SK-N-SH treated with all-trans-retinoic acid at 6 μM for 48 hours (cell line): Measurements from ENCODE around the gene TEFM.

Experiments used
- ATAC-seq: fragments of 200-7000 bp; cut with Tn5 transposase; 3 replicates; pipeline ENCODE4 v1.9.1; 2020; ENCODE audit warnings: mild to moderate bottlenecking, moderate library complexity
- ARNTL ChIP-seq: fragments of 450-650 bp; formaldehyde crosslinking; IDR thresholded peaks from 2 replicates; pipeline ENCODE4 v1.5.0; 2020; ENCODE audit warnings: low read depth, mild to moderate bottlenecking, moderate library complexity, borderline replicate concordance
- BACH2 ChIP-seq: fragments of 250-450 bp; sonication (Bioruptor Pico); IDR thresholded peaks from 2 replicates; pipeline ENCODE4 v1.9.0; 2021; ENCODE audit warnings: mild to moderate bottlenecking, borderline replicate concordance
- ESRRG ChIP-seq: fragments of 250-450 bp; sonication (Bioruptor Pico); IDR thresholded peaks from 2 replicates; pipeline ENCODE4 v1.6.1; 2021; ENCODE audit warnings: mild to moderate bottlenecking
- GLIS3 ChIP-seq: fragments of 250-450 bp; sonication (Bioruptor Pico); IDR thresholded peaks from 2 replicates; pipeline ENCODE4 v1.5.0; 2020; ENCODE audit warnings: mild to moderate bottlenecking, moderate library complexity
- ISL1 ChIP-seq: fragments of 250-450 bp; sonication (Bioruptor Pico); IDR thresholded peaks from 2 replicates; pipeline ENCODE4 v2.1.2; 2022; ENCODE audit warnings: mild to moderate bottlenecking, moderate library complexity
- OSR1 ChIP-seq: fragments of 250-450 bp; sonication (Bioruptor Pico); IDR thresholded peaks from 2 replicates; pipeline ENCODE4 v1.8.0; 2022; ENCODE audit warnings: moderate library complexity, mild to moderate bottlenecking, inconsistent platforms
- PPARA ChIP-seq: fragments of 250-450 bp; sonication (Bioruptor Pico); IDR thresholded peaks from 2 replicates; pipeline ENCODE4 v1.5.0; 2020; ENCODE audit warnings: mild to moderate bottlenecking, borderline replicate concordance
- RARB ChIP-seq: fragments of 250-450 bp; sonication (Bioruptor Pico); IDR thresholded peaks from 2 replicates; pipeline ENCODE4 v1.8.0; 2021; ENCODE audit warnings: mild to moderate bottlenecking, moderate library complexity
- SNAI2 ChIP-seq: fragments of 250-450 bp; sonication (Bioruptor Pico); IDR thresholded peaks from 2 replicates; pipeline ENCODE4 v1.5.0; 2020; ENCODE audit warnings: mild to moderate bottlenecking, moderate library complexity
- TCF4 ChIP-seq: fragments of 250-450 bp; sonication (Bioruptor Pico); IDR thresholded peaks from 2 replicates; pipeline ENCODE4 v1.8.0; 2021; ENCODE audit warnings: mild to moderate bottlenecking, moderate library complexity, borderline replicate concordance
- TOX ChIP-seq: fragments of 250-450 bp; sonication (Bioruptor Pico); IDR thresholded peaks from 2 replicates; pipeline ENCODE4 v1.8.0; 2021; ENCODE audit warnings: mild to moderate bottlenecking, moderate library complexity, borderline replicate concordance
- ZC3H10 ChIP-seq: fragments of 250-450 bp; sonication (Bioruptor Pico); IDR thresholded peaks from 2 replicates; pipeline ENCODE4 v1.5.1; 2021; ENCODE audit warnings: mild to moderate bottlenecking, moderate library complexity
- ZFP3 ChIP-seq: fragments of 250-450 bp; sonication (Bioruptor Pico); IDR thresholded peaks from 2 replicates; pipeline ENCODE4 v1.5.0; 2020; ENCODE audit warnings: mild to moderate bottlenecking, moderate library complexity
- ZFP30 ChIP-seq: fragments of 450-650 bp; formaldehyde crosslinking; IDR thresholded peaks from 2 replicates; pipeline ENCODE4 v1.5.0; 2022; ENCODE audit warnings: mild to moderate bottlenecking, moderate library complexity
- ZNF565 ChIP-seq: fragments of 450-650 bp; formaldehyde crosslinking; conservative IDR thresholded peaks from 2 replicates; pipeline ENCODE4 v1.5.0; 2020; ENCODE audit warnings: low read depth, mild to moderate bottlenecking, moderate library complexity
- ZNF70 ChIP-seq: fragments of 450-650 bp; formaldehyde crosslinking; IDR thresholded peaks from 2 replicates; pipeline ENCODE4 v1.5.0; 2020; ENCODE audit warnings: mild to moderate bottlenecking, moderate library complexity
- ZNF8 ChIP-seq: fragments of 450-650 bp; formaldehyde crosslinking; IDR thresholded peaks from 2 replicates; pipeline ENCODE4 v1.5.0; 2020; ENCODE audit warnings: mild to moderate bottlenecking, moderate library complexity
- TF ChIP-seq, protein P1 (sequence below): fragments of 250-450 bp; sonication (Bioruptor Pico); IDR thresholded peaks from 2 replicates; pipeline ENCODE4 v1.8.0; 2021; ENCODE audit warnings: low read depth, mild to moderate bottlenecking, moderate library complexity, borderline replicate concordance
- TF ChIP-seq, protein P2 (sequence below): fragments of 250-450 bp; sonication (Bioruptor Pico); IDR thresholded peaks from 2 replicates; pipeline ENCODE4 v1.5.1; 2021; ENCODE audit warnings: mild to moderate bottlenecking, moderate library complexity
- TF ChIP-seq, protein P3 (sequence below): fragments of 250-450 bp; sonication (Bioruptor Pico); IDR thresholded peaks from 2 replicates; pipeline ENCODE4 v1.8.0; 2020; ENCODE audit warnings: mild to moderate bottlenecking, moderate library complexity, borderline replicate concordance
- TF ChIP-seq, protein P4 (sequence below): fragments of 250-450 bp; sonication (Bioruptor Pico); IDR thresholded peaks from 2 replicates; pipeline ENCODE4 v1.5.0; 2020; ENCODE audit warnings: mild to moderate bottlenecking, moderate library complexity

Gene TEFM

DNA sequence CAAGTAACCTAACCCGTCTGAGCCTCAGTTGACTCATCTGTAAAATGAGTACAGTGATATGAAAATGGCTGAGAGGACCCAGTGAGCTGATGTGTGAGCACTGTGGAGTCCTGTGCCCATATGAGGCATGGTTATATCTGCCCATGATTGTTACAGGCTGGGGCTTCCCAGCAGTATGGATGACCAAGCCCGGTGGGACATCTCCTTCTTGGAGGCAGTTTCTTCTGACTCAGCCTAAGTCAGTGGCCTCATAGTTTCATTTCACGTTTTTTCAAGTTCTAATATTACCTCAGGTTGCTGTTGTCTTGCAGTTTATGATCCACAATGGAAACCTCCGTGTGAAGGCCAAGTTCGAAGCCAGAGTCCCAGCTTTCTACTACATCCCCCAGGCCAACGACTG, 20.5 kb upstream of the TEFM start:
- no peak for TF ChIP-seq BACH2
- TF ChIP-seq RARB = no peak
- TF ChIP-seq, protein P1, sequence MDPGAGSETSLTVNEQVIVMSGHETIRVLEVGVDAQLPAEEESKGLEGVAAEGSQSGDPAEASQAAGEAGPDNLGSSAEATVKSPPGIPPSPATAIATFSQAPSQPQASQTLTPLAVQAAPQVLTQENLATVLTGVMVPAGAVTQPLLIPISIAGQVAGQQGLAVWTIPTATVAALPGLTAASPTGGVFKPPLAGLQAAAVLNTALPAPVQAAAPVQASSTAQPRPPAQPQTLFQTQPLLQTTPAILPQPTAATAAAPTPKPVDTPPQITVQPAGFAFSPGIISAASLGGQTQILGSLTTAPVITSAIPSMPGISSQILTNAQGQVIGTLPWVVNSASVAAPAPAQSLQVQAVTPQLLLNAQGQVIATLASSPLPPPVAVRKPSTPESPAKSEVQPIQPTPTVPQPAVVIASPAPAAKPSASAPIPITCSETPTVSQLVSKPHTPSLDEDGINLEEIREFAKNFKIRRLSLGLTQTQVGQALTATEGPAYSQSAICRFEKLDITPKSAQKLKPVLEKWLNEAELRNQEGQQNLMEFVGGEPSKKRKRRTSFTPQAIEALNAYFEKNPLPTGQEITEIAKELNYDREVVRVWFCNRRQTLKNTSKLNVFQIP (CRISPR knock-in tag) = no peak
- no peak for TF ChIP-seq ARNTL (CRISPR knock-in tag)
- no peak for TF ChIP-seq ZNF8 (CRISPR knock-in tag)
- no peak for TF ChIP-seq TOX (CRISPR knock-in tag)
- TF ChIP-seq, protein P2, sequence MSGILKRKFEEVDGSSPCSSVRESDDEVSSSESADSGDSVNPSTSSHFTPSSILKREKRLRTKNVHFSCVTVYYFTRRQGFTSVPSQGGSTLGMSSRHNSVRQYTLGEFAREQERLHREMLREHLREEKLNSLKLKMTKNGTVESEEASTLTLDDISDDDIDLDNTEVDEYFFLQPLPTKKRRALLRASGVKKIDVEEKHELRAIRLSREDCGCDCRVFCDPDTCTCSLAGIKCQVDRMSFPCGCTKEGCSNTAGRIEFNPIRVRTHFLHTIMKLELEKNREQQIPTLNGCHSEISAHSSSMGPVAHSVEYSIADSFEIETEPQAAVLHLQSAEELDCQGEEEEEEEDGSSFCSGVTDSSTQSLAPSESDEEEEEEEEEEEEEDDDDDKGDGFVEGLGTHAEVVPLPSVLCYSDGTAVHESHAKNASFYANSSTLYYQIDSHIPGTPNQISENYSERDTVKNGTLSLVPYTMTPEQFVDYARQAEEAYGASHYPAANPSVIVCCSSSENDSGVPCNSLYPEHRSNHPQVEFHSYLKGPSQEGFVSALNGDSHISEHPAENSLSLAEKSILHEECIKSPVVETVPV (CRISPR knock-in tag) = no peak
- no peak for TF ChIP-seq OSR1 (CRISPR knock-in tag)
- TF ChIP-seq GLIS3 (CRISPR knock-in tag) = no peak
- no peak for TF ChIP-seq ISL1 (CRISPR knock-in tag)
- no peak for TF ChIP-seq ZNF565 (CRISPR knock-in tag)
- TF ChIP-seq, protein P3, sequence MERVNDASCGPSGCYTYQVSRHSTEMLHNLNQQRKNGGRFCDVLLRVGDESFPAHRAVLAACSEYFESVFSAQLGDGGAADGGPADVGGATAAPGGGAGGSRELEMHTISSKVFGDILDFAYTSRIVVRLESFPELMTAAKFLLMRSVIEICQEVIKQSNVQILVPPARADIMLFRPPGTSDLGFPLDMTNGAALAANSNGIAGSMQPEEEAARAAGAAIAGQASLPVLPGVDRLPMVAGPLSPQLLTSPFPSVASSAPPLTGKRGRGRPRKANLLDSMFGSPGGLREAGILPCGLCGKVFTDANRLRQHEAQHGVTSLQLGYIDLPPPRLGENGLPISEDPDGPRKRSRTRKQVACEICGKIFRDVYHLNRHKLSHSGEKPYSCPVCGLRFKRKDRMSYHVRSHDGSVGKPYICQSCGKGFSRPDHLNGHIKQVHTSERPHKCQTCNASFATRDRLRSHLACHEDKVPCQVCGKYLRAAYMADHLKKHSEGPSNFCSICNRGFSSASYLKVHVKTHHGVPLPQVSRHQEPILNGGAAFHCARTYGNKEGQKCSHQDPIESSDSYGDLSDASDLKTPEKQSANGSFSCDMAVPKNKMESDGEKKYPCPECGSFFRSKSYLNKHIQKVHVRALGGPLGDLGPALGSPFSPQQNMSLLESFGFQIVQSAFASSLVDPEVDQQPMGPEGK (CRISPR knock-in tag) = no peak
- no peak for TF ChIP-seq ZNF70 (CRISPR knock-in tag)
- no peak for TF ChIP-seq SNAI2 (CRISPR knock-in tag)
- no peak for TF ChIP-seq TCF4
- no peak for TF ChIP-seq ZFP30 (CRISPR knock-in tag)
- TF ChIP-seq, protein P4, sequence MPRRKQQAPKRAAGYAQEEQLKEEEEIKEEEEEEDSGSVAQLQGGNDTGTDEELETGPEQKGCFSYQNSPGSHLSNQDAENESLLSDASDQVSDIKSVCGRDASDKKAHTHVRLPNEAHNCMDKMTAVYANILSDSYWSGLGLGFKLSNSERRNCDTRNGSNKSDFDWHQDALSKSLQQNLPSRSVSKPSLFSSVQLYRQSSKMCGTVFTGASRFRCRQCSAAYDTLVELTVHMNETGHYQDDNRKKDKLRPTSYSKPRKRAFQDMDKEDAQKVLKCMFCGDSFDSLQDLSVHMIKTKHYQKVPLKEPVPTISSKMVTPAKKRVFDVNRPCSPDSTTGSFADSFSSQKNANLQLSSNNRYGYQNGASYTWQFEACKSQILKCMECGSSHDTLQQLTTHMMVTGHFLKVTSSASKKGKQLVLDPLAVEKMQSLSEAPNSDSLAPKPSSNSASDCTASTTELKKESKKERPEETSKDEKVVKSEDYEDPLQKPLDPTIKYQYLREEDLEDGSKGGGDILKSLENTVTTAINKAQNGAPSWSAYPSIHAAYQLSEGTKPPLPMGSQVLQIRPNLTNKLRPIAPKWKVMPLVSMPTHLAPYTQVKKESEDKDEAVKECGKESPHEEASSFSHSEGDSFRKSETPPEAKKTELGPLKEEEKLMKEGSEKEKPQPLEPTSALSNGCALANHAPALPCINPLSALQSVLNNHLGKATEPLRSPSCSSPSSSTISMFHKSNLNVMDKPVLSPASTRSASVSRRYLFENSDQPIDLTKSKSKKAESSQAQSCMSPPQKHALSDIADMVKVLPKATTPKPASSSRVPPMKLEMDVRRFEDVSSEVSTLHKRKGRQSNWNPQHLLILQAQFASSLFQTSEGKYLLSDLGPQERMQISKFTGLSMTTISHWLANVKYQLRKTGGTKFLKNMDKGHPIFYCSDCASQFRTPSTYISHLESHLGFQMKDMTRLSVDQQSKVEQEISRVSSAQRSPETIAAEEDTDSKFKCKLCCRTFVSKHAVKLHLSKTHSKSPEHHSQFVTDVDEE (CRISPR knock-in tag) = no peak
- TF ChIP-seq, all 23 proteins: peak for 0
- no peak for ATAC-seq

DNA sequence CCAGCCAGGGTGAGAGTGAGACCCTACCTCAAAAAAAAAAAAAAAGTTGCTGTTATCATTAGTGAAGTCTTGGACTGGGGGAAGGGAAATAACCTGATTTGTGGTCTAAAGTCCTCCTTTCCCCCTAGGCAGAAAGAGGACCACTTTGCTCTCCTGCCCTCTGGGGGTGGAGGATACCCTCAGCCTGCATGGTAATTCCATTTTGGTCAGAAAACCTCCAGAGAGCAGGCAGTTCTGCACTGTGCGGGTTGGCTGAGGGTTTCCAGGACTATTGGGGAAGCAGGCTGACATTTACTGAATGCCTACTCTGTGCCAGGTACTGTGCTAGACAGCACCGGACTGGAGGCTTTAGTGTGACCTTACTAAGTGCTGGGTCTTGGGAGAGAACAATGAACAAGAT, 18.3 kb upstream of the TEFM start:
- no peak for TF ChIP-seq ZNF70 (CRISPR knock-in tag)
- no peak for TF ChIP-seq SNAI2 (CRISPR knock-in tag)
- TF ChIP-seq, all 23 proteins: peak for 0
- ATAC-seq = no peak

DNA sequence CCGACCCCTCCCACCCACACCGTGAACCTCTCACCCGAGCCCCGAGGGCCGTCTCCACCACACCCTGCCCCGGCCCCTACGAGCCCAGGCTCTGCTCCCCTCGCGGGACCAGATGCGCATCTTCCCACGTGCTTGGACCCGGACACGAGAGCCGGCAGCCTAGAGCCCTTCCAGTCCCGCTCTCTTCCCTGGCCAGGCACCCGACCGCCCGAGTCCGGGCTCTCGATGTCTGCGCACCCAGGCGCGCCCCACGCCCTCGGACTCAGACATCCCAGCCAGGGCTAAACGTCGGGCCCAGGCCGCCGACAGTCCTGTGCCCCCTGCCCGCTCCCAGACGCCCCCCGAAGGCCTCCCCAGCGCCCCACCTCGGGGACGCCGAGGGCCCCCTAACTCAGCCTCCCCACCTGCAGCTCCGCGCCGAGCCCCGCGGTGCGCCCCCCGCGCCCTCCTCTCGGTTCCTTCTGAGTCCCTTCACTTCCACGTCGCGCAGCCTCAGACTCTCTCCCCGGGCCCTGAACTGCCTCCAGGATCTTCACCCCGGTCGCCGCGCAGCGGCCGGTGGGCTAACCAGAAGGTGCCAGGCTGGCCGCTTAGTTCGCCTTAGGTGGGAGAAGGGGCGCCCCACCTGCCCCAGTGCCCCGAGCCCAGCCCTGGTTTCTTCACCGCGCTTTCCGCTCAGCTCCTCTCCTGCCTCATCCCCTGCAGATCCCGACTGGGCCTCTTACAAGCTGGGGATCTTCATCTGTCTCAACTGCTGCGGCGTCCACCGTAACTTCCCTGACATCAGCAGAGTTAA, 16.4 kb upstream of the TEFM start:
- TF ChIP-seq, protein P1 (CRISPR knock-in tag) = no peak
- no peak for TF ChIP-seq ZFP30 (CRISPR knock-in tag)
- no peak for TF ChIP-seq TCF4
- no peak for TF ChIP-seq ZC3H10
- no peak for TF ChIP-seq RARB
- no peak for TF ChIP-seq ESRRG (CRISPR knock-in tag)
- TF ChIP-seq, protein P2 (CRISPR knock-in tag) = no peak
- TF ChIP-seq, protein P4 (CRISPR knock-in tag) = no peak
- no peak for TF ChIP-seq ISL1 (CRISPR knock-in tag)
- no peak for TF ChIP-seq ZFP3 (CRISPR knock-in tag)
- no peak for TF ChIP-seq ZNF565 (CRISPR knock-in tag)
- no peak for TF ChIP-seq GLIS3 (CRISPR knock-in tag)
- TF ChIP-seq ZNF8 (CRISPR knock-in tag) = no peak
- TF ChIP-seq PPARA (CRISPR knock-in tag) = no peak
- peak; percentile 63 for ATAC-seq
